HCEC 1CT (cell line): ENCODE measurements around the gene ERO1B.

Source experiments
- DNase-seq: peaks from one replicate; pipeline ENCODE4 v3.0.0-alpha.2; 2017

The ERO1B gene

DNA sequence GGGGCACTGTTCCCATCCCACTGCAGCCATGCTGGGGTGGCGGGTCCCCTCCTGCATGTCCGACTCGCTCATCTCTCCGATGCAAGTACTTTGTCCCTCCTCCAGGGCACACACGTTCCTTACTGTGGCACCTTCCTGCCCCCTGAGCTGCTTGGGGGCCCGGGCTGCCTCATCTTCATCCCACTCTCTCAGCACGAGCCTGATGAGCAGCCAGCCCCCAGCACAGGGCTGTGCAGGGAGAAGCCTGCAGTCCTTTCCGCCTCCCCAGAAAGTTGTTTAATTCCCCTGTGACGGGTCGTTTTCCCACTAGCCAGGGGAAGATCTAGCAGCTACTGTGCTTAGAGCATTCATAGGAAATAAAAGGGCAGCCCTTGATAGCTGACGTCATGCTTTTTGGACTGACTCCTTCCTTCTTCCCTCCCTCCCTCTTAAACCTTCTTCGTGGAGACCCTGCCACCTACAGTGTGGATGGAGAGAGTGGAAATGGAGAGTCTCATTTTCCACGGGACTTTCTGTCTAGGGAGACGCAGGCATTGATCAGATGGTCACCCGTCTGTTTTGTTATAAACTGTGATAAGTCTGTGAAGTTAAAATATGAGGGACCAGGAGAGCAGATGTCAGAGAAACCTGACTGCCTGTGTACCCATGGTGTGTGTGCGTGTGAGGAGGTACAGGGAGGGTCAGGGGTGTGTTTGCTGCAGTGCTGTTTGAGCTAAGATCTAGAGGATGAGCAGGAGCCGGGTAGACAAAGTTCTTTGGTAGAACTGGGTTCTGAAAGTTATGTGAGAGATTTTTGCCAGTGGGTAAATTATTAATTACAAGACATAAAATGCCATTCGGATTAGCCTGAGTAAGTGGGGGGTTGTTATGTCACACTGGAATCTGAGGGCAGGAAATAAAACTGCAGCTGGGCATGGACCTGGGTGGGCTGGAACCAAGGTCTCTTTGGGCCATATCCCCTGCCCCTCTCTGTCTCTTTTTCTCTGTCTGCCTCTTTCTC, 105.1 kb downstream of the ERO1B start:
- DNase-seq, result no peak

DNA sequence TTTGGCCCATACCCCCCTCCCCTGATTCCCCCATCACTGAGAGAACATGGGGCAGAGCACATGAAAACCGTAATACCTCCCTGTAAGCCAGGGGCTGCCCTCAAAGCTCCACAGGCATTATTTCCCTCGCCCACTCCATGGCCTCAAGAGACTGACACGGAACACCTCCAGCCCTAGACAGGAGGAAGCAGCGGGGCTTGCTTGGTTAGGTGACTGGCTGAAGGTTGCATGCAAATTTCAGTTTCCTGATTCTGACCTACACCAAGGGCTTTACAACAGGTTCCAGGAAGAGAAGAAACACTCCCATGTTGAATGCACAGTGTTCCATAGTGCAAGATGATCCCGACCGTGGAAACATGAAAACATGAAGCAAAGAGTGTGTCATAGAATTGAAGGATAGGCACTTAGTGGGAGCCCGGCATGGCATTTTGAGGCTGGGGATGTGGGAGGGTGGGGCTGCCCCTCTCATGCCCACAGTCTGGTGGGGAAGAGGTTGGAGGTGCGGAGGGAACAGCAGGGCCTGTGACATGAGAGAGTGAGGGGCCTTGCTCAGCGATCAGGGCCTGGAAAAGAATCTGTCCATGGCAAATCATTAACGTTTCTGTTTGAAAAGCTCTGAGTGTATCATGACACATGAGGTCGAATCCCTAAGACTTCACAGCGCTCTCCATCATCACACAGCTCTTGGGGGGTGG, 106.0 kb downstream of the ERO1B start:
- no peak for DNase-seq

DNA sequence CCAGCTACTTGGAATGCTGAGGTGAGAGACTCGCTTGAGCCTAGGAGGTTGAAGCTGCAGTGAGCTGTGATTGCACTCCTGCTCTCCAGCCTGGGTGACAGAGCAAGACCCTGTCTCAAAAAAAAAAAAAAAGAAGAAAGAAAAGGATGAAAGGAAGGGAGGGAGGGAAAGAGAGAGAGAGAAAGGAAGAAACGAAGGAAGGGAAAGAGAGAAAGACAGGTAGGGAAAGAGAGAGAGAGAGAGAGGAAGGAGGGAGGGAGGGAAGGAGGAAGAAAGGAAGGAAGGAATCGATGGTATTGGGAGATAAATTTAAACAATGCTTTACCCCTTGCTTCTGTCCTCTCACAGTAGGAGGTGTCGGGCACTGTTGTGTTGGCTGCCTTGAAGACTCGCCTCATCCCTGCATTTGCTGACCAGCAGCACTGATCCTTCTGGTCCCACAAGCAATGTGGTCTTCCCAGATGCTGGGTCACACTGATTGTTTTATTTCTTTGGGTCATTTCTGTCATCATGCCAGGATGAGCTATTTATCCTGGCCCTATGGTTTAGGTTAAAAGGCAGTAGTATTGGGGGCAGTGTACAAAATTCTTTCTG, 108.5 kb downstream of the ERO1B start:
- DNase-seq, result no peak

DNA sequence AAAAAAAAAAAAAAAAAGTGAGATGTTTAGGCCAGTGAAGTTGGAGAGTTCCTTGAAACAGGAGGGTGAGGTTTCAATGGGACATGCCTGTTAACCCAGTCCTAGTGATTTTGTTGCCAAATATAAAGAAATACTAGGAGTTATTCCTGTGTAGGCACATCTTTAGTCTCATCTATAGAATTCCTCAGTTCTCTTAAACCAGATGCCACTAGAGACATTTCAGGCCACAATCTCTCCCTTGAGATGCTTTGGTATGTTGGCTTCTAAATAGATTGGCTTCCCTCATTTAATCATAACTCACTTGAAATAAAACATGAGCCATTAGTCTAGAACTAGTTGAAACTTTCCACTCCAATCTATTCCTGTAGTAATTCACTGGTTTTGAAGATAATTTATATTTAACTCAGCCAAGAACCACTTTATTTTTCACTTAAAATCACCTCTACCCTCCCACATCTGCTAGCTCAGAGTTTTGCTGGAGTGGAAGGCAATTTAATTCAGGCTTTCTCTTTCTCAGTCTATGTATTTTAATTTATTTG, 109.6 kb downstream of the ERO1B start:
- no peak for DNase-seq

DNA sequence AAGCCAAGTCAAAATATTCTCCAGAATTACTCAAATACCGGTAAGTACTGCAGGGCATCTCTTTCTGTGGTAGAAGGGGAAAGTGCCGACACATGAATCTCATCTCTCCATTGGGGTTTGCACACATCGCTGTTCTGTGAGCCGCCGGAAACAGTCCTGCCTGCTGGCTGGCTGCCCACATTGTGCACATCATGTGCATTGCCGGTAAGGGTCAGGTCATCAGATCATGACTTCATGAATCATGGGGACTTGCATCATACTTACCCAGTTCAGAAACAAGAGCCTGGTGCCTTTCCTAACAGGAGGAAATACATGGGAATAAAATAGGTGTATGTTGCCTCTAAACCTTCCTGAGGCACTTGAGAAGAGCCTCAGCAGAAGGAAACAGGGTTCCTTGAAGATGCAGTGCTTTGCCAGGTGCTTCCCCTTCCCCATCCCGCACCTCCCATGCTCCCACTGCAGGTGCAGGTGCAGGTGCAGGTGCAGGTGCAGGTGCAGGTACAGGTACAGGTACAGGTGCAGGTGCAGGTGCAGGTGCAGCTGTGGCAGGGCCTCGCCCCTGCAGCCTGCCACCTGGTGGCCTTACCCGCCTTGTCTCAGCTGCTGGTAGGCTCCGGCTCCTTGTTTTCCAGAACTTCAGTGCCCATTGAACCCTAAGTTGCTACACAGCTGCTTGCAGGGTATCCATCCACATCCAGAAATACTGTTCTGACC, 112.9 kb downstream of the ERO1B start:
- peak; percentile 74 for DNase-seq

DNA sequence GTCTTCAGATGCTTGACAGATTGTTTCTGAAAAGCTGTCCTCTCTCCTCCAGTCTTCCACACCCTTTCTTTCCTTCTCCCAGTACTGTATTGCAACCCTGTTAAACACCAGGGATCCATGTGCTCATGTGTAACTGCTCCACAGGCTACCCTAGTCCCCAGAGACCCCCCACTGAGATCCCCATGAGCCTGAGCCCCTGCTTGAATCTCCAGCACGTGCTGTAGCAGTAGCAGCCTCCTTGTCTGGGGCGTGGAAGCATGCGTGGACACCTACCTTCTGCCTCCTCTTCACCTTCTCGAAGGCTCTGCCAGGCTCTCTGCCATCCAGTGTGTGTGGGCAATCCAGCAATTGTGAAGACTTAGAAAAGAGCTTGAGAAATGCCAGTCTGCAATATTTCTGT, 114.2 kb downstream of the ERO1B start:
- no peak for DNase-seq

DNA sequence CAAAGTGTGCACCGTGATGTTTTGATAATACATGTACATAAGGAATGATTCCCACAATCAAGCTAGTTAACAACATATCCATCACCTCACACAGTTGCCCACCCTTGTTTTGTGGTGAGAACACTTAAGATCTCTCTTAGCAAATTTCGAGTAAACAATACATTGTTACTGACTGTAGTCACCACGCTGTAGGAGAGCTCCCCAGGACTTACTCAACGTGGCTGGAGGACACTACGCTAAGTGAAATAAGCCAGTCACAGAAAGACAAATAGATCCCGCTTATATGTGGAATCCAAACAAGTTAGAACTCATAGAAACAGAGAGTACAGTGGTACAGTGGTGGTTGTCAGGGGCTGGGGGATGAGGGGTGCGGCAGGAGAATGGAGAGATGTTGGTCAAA, 114.6 kb downstream of the ERO1B start:
- no peak for DNase-seq

DNA sequence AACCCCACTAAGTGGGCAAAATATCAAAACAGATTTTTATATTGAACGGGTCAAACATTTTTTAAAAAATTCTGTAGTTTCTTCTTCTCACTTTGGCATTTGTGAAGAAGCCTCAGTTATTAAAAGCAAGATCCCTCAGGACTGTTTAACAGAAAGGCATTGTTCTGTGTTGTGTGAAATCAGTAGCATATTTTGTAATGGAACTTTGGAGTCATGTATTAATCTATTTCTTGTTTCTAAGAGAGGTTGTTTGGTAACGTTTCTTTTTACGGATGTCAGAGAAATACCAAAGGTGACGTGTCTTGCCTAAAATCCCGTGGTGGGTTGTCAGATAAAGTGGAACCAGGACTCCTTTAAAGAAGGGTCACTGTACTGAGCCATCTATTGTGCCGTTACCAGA, 115.7 kb downstream of the ERO1B start:
- DNase-seq, result no peak
